GM18526 (cell line): ENCODE measurements around the gene SERINC4.

Experiments used
- POLR2A ChIP-seq: IDR thresholded peaks from 3 replicates; pipeline ENCODE4 v1.6.1; 2011; ENCODE audit not compliant: insufficient read length; ENCODE audit errors: extremely low read depth

The SERINC4 gene

DNA sequence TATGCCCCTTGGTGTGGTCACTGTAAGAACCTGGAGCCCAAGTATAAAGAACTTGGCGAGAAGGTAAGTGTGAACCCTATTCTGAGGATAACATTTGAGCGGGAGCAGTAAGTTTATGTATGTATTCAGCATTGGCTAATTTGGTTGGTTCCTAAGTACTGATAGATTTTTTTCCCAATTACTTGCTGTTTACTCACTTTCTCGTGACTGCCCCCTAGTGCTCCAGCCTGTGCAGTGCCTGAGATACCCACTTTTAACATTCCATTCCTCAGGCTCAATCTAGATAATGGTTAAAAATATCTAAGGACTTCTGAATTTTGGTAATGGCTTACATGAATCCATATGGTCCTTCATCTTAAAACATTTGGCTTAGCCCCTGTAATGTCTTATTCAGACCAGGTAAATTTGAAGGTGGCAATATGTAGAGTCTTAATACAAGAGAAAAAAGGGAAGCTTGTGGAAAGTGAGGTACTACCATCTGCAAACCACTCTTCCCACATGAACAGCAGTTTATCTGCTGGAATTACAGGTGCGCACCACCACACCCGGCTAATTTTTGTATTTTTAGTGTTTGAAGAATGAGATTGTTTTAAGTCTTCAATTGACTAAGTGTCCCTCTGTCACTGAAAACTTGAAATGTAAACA, 30.3 kb downstream of the SERINC4 start:
- TF ChIP-seq POLR2A = no peak

- no peak for TF ChIP-seq POLR2A
These were observed 36.1 kb downstream of the SERINC4 start for GRCh38 chr15:43763819-43764446.

DNA sequence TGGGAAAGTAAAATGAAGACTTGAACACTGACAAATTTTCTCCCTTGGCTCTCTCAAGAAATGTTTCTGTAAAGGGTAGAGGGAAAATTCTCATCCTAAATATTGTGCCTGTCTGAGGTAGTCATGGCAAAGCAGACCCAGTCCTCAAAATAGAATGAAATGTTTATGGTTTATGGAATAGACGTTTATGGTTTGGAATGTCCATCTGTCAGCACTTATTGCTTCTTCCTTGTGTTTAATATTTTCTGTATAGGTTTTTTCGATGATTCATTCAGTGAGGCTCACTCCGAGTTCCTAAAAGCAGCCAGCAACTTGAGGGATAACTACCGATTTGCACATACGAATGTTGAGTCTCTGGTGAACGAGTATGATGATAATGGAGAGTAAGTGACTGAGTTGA, 37.2 kb downstream of the SERINC4 start:
- no peak for TF ChIP-seq POLR2A

GRCh38 chr15:43751885-43752284, 48.1 kb downstream of the SERINC4 start:
- no peak for TF ChIP-seq POLR2A

DNA sequence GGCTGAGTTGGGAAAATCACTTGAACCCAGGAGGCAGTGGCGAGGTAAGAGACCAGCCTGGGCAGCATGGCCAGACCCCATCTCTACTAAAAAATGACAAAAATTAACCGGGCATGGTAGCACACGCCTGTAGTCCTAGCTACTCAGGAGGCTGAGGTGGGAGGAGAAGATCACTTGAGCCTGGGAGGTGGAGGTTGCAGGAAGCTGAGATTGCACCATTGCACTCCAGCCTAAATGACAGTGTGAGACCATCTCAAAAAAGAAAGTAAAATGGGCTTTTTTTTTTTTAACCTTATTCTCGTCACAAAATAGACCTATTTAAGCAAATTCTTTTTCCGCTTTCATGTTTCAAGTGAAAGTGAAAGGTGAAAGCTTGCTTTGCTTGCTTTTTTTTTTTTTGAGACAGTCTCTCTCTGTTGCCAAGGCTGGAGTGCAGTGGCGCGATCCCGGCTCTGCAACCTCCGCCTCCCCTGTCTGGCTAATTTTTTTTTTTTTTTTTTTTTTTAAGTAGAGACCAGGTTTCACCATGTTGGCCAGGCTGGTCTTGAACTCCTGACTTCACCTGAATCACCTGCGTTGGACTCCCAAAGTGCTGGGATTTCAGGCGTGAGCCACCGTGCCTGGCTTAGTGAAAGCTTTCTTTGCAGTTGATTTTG, 50.2 kb downstream of the SERINC4 start:
- no peak for TF ChIP-seq POLR2A

DNA sequence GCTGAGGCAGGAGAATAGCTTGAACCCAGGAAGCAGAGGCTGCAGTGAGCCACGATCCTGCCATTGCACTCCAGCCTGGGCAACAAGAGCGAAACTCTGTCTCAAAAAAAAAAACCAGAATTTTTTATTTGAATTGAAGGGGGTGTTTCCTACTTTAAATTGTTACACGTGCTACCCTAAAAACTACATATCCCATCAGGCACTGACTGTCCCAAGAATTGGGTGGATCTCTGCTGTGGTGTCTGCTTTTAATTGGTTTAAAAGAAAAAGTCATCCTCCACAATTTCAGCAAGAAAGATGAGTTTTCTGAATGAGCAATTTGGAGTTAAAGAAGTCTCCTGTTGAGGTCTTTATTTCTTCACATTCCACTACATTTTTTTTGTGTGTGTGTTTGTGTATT, 51.6 kb downstream of the SERINC4 start:
- no peak for TF ChIP-seq POLR2A

- peak; percentile 91 for TF ChIP-seq POLR2A
These were observed 53.6 kb downstream of the SERINC4 start, which contains the start of gene PDIA3 for GRCh38 chr15:43746245-43746902. PDIA3 (plus strand) TSS chr15:43746438; CDS start chr15:43746540, 102 bp downstream.
